H9 (cell line): ENCODE results near the gene PRDX3. TPM values are rescaled to one million over a fixed set of nuclear protein-coding genes. Genes with fewer than 3 reads are reported as not detected.
A peak's percentile ranks its signal among the peaks of the same experiment; 100 is the strongest.

Experiments
- DNase-seq: peaks from one replicate; pipeline ENCODE4 v3.0.0-alpha.2; 2017
- H2AFZ ChIP-seq: one replicate; pipeline ENCODE4 v1.6.1; 2013; ENCODE audit warnings: mild to moderate bottlenecking, low read length, control low read depth, moderate library complexity
- H2AK5ac ChIP-seq: 2 replicates; pipeline ENCODE4 v1.6.1; 2013; ENCODE audit warnings: low read length, control low read depth, mixed read lengths; ENCODE audit not compliant: insufficient read length
- H2BK120ac ChIP-seq: one replicate; pipeline ENCODE4 v1.6.1; 2013; ENCODE audit warnings: low read depth, mild to moderate bottlenecking, low read length, control low read depth, inconsistent platforms; ENCODE audit not compliant: poor library complexity, severe bottlenecking
- H2BK12ac ChIP-seq: 2 replicates; pipeline ENCODE4 v1.6.1; 2013; ENCODE audit warnings: low read length, control low read depth, mixed read lengths, low read depth; ENCODE audit not compliant: insufficient read length
- H2BK15ac ChIP-seq: 2 replicates; pipeline ENCODE4 v1.6.1; 2013; ENCODE audit warnings: low read depth, low read length, control low read depth
- H2BK20ac ChIP-seq: one replicate; pipeline ENCODE4 v1.6.1; 2013; ENCODE audit warnings: low read depth, mild to moderate bottlenecking, low read length, control low read depth, inconsistent platforms; ENCODE audit not compliant: poor library complexity, severe bottlenecking
- H2BK5ac ChIP-seq: 2 replicates; pipeline ENCODE4 v1.6.1; 2013; ENCODE audit warnings: low read length, control low read depth, mixed read lengths; ENCODE audit not compliant: insufficient read length
- H3K14ac ChIP-seq: 2 replicates; pipeline ENCODE4 v1.6.1; 2013; ENCODE audit warnings: low read length, control low read depth; ENCODE audit not compliant: insufficient read depth
- H3K18ac ChIP-seq: 2 replicates; pipeline ENCODE4 v1.6.1; 2013; ENCODE audit warnings: low read depth, mild to moderate bottlenecking, mixed read lengths, low read length, control low read depth; ENCODE audit not compliant: insufficient read length
- H3K23ac ChIP-seq: 2 replicates; pipeline ENCODE4 v1.6.1; 2013; ENCODE audit warnings: low read length, control low read depth, mixed read lengths, low read depth; ENCODE audit not compliant: insufficient read length
- H3K23me2 ChIP-seq: 2 replicates; pipeline ENCODE4 v1.6.1; 2013; ENCODE audit warnings: low read depth, mild to moderate bottlenecking, mixed read lengths, low read length, control low read depth; ENCODE audit not compliant: insufficient read length, poor library complexity, severe bottlenecking
- H3K27ac ChIP-seq: 2 replicates; pipeline ENCODE4 v1.5.1; 2013; ENCODE audit warnings: low read length, control low read depth, mixed read lengths, low read depth; ENCODE audit not compliant: insufficient read length
- H3K27me3 ChIP-seq: 2 replicates; pipeline ENCODE4 v1.6.1; 2013; ENCODE audit warnings: low read length, control low read depth, inconsistent platforms; ENCODE audit not compliant: insufficient read depth
- H3K4ac ChIP-seq: 2 replicates; pipeline ENCODE4 v1.6.1; 2013; ENCODE audit warnings: low read depth, mild to moderate bottlenecking, control low read depth, inconsistent platforms, low read length, moderate library complexity
- H3K4me1 ChIP-seq: 2 replicates; pipeline ENCODE4 v1.6.1; 2013; ENCODE audit warnings: low read length, control low read depth, inconsistent platforms; ENCODE audit not compliant: insufficient read depth
- H3K4me2 ChIP-seq: 2 replicates; pipeline ENCODE4 v1.6.1; 2013; ENCODE audit warnings: low read length, control low read depth, mixed read lengths; ENCODE audit not compliant: insufficient read length, insufficient read depth
- H3K56ac ChIP-seq: 2 replicates; pipeline ENCODE4 v1.6.1; 2013; ENCODE audit warnings: low read depth, mild to moderate bottlenecking, mixed read lengths, low read length, control low read depth; ENCODE audit not compliant: insufficient read length
- H3K79me1 ChIP-seq: 2 replicates; pipeline ENCODE4 v1.6.1; 2013; ENCODE audit warnings: low read depth, mild to moderate bottlenecking, moderate library complexity, low read length, control low read depth, inconsistent platforms; ENCODE audit not compliant: insufficient read depth, poor library complexity, severe bottlenecking
- H3K79me2 ChIP-seq: 2 replicates; pipeline ENCODE4 v1.6.1; 2013; ENCODE audit warnings: low read length, control low read depth, inconsistent platforms; ENCODE audit not compliant: insufficient read depth
- H3K9ac ChIP-seq: 2 replicates; pipeline ENCODE4 v1.6.1; 2013; ENCODE audit warnings: low read length, control low read depth, mixed read lengths; ENCODE audit not compliant: insufficient read length; ENCODE audit errors: extremely low read depth
- H3K9me3 ChIP-seq: one replicate; pipeline ENCODE4 v1.6.1; 2013; ENCODE audit warnings: low read depth, low read length, inconsistent platforms; ENCODE audit not compliant: control insufficient read depth
- H3T11ph ChIP-seq: one replicate; pipeline ENCODE4 v1.6.1; 2013; ENCODE audit warnings: mild to moderate bottlenecking, low read length, control low read depth, inconsistent platforms
- H4K20me1 ChIP-seq: one replicate; pipeline ENCODE4 v1.6.1; 2013; ENCODE audit not compliant: control insufficient read depth, insufficient read length, insufficient read depth
- H4K5ac ChIP-seq: 2 replicates; pipeline ENCODE4 v1.6.1; 2013; ENCODE audit warnings: low read depth, mild to moderate bottlenecking, mixed read lengths, low read length, control low read depth; ENCODE audit not compliant: insufficient read length
- H4K8ac ChIP-seq: replicated peaks from 2 replicates; pipeline ENCODE4 v1.6.1; 2013; ENCODE audit warnings: low read length, control low read depth, mixed read lengths, low read depth; ENCODE audit not compliant: insufficient read length
- H4K91ac ChIP-seq: 2 replicates; pipeline ENCODE4 v1.6.1; 2013; ENCODE audit warnings: low read depth, mild to moderate bottlenecking, moderate library complexity, mixed read lengths, low read length, control low read depth; ENCODE audit not compliant: insufficient read length
- H3K27ac Mint-ChIP-seq, 3 experiments: 2 replicates in 2 of 3; 3 replicates in 1 of 3; pipeline ENCODE4 v1.8.0; 2020 to 2021; ENCODE audit warnings: mixed read lengths in 3 of 3, mild to moderate bottlenecking in 1 of 3, moderate library complexity in 1 of 3
- H3K27me3 Mint-ChIP-seq: 2 replicates; pipeline ENCODE4 v1.8.0; 2021; ENCODE audit warnings: low read depth, mild to moderate bottlenecking, moderate library complexity, mixed read lengths
- H3K36me3 Mint-ChIP-seq, 3 experiments: 2 replicates in 2 of 3; 3 replicates in 1 of 3; pipeline ENCODE4 v1.8.0; 2020 to 2021; ENCODE audit warnings: low read depth in 3 of 3, mixed read lengths in 3 of 3; ENCODE audit not compliant: insufficient read depth in 1 of 3
- H3K4me1 Mint-ChIP-seq, 2 experiments: 2 replicates each; pipeline ENCODE4 v1.8.0; 2020; ENCODE audit warnings: mixed read lengths in 2 of 2
- H3K4me3 Mint-ChIP-seq, 2 experiments: 2 replicates in 1 of 2; 3 replicates in 1 of 2; pipeline ENCODE4 v1.8.0; 2020 to 2021; ENCODE audit warnings: mild to moderate bottlenecking in 2 of 2, mixed read lengths in 2 of 2, moderate library complexity in 1 of 2
- H3K9me3 Mint-ChIP-seq, 2 experiments: 2 replicates in 1 of 2; 3 replicates in 1 of 2; pipeline ENCODE4 v1.8.0; 2020; ENCODE audit warnings: mild to moderate bottlenecking in 2 of 2, mixed read lengths in 2 of 2, moderate library complexity in 1 of 2
- CTCF ChIP-seq: fragments of 200-600 bp; sonication (generic); conservative IDR thresholded peaks from 3 replicates; pipeline ENCODE4 v1.8.0; 2021; ENCODE audit warnings: antibody characterized with exemption, mild to moderate bottlenecking
- WGBS: extraction: QIAGEN DNeasy Blood & Tissue Kit; methylation state at CpG from one replicate; pipeline ENCODE4 v1.1.7; 2013; ENCODE audit warnings: missing lambda C conversion rate, low lambda C conversion rate, mixed read lengths; ENCODE audit not compliant: insufficient read length; ENCODE audit errors: extremely low coverage; 5-methylcytosine and 5-hydroxymethylcytosine counted together
- total RNA-seq: library from RNA; stranded (reverse); gene quantifications from 2 replicates; pipeline ENCODE4 v1.2.1, GENCODE V29; 2021

The PRDX3 gene
- total RNA-seq, 1 experiment from 2014 or later: 181 TPM

DNA sequence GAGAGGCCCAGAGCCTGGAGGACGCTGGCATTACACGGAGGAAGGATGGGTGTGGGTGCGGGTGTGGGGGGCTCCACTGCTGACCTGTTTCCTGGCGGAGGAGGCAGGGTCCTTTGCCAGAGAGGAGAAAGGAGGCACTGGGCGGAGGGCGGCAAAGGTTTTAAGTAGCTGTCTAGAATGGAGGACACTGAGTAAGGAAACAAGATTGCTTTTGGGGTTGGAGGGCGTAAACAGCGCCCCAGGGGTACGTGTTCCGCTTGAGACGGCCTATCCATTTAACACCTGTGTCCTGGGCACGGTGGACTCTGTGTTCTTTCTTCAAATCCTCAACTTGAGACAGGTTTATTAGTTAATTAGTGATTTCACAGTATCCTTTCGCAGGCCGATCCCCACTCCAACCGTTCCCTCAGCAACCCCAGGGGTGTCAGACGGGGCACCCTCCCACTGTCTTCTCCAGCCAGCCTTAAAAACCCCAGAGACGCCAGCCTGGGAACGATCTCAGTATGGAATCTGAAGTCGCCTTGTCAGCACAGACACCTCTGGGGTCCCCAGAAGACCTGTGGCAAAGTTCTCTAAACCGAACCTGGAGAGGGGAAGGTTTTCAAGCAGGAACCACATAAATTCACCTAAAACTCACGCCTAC lies 37.9 kb downstream of the PRDX3 start:
- peaks cover 2 to 18% (median 7%) of the 10 kb centered on the region in 3 experiments; a peak in 5 of 7 replicates for H3K36me3 Mint-ChIP-seq
- no peaks in the 10 kb centered on the region for H3K9me3 ChIP-seq
- H3K27ac Mint-ChIP-seq: 0 out of 7 replicates have a peak overlapping the region, but pooled peaks of 2 of the 3 experiments have one; percentile 27 to 28
- H3K27me3 Mint-ChIP-seq: no peaks in the 10 kb centered on the region; the same call in 1 of the 2 replicates
- WGBS: no CpG with 5 or more reads among the region's 21 CpGs
- no peak overlapping the region for H4K8ac ChIP-seq
- no peaks in the 10 kb centered on the region for H3K23me2 ChIP-seq
- no peak overlapping the region for H2AFZ ChIP-seq
- no peak overlapping the region for H3K23ac ChIP-seq
- H3K79me1 ChIP-seq: no peaks in the 10 kb centered on the region
- H3K9me3 Mint-ChIP-seq: no peaks in the 10 kb centered on the region; a peak in 1 of 5 replicates
- no peak overlapping the region for H3K4me2 ChIP-seq
- H3K4me1 Mint-ChIP-seq: no peaks in the 10 kb centered on the region
- no peak overlapping the region for H3K18ac ChIP-seq
- H2BK120ac ChIP-seq: no peak overlapping the region
- H3T11ph ChIP-seq: no peak overlapping the region
- no peaks in the 10 kb centered on the region for H3K27me3 ChIP-seq
- no peaks in the 10 kb centered on the region for H4K20me1 ChIP-seq
- no peak overlapping the region for H2BK5ac ChIP-seq
- no peak overlapping the region for H2BK20ac ChIP-seq
- no peak overlapping the region for H3K14ac ChIP-seq
- no peak overlapping the region for H4K91ac ChIP-seq
- H2BK12ac ChIP-seq: no peak overlapping the region
- no peak overlapping the region for H2BK15ac ChIP-seq
- no peak overlapping the region; a peak in 1 of 5 replicates for H3K4me3 Mint-ChIP-seq
- no peak overlapping the region for H3K27ac ChIP-seq
- no peaks in the 10 kb centered on the region for H3K79me2 ChIP-seq
- DNase-seq: no peak
- H4K5ac ChIP-seq: no peak overlapping the region
- H3K9ac ChIP-seq: no peak overlapping the region
- no peak overlapping the region for H2AK5ac ChIP-seq
- no peak overlapping the region for H3K4ac ChIP-seq
- no peak for TF ChIP-seq CTCF
- no peak overlapping the region for H3K56ac ChIP-seq
- H3K4me1 ChIP-seq: no peaks in the 10 kb centered on the region
